GM15510 (cell line): ENCODE measurements around the gene PDE11A.

ENCODE experiments used
- POLR2A ChIP-seq: IDR thresholded peaks from 3 replicates; pipeline ENCODE4 v1.6.1; 2011; ENCODE audit warnings: borderline replicate concordance; ENCODE audit not compliant: insufficient read length; ENCODE audit errors: extremely low read depth

The PDE11A gene

GRCh38 chr2:177914247-177914646 lies 158.3 kb downstream of the PDE11A start:
- no peak for TF ChIP-seq POLR2A

DNA sequence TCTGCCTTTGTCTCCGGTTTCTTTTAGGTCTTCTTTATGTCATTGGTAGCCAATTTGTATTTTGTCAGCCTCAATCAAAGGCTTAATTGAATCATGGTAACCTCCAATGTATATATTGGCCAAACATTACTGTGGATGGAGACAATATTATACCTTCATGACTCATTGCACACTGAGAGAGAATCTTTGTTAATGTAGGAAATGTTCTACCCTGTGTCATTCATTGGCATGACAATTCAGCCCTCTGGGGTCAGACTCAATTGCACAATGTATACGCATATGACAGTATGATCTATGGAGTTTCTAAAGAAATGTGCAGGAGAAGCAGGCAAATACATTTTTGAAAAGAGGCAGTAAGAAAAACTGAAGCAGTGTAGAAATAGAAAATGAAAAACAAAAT lies 162.6 kb downstream of the PDE11A start:
- TF ChIP-seq POLR2A = no peak

DNA sequence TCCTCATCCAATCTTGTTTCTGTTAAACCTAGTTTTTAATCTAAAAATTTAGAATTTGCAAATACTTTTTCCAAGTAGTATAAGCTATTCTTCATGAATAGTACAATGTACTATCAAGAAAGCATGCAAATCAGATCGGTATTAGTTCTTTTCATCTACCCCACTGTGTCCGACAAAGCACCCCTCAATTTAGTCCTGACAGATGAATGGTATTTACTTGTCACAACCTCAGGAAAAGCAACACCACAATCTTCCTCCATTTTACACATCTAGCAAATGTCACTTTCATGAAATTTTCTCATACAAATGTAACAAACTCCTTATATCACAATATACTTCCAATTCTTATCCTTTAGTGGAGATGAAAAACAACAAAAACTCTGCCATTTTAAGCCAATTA lies 163.8 kb downstream of the PDE11A start:
- TF ChIP-seq POLR2A = no peak

GRCh38 chr2:177908182-177908581 lies 164.4 kb downstream of the PDE11A start:
- no peak for TF ChIP-seq POLR2A

DNA sequence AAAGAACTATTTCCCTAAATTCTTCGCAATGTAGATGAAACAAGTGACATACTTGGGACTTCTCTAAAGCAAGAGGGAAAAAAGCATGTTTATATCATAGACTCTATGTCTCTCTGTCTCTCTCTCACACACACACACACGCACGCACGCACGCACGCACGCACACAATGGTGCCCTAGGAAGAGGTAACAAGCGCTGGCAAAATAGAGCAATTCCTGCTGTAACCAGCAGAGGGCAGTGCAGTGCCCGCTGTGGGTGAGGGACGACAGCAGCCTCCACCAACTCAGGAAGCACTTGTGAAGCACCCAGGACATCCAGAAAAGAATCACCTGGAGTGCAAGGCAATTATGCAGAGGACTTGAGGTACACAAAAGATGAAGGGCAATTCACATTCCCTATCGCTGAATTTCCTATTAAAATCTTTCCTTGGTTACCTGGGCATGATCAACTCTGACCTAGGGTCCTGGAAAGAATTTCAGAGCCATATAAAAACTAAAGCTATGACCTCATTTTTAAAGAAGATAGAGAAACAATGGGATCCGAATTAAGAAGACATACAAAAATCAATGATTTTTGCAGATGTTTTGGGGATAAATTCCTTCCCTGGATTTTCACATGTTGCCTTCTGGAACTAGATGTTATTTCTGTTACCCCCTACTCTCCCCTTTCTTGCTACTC lies 166.4 kb downstream of the PDE11A start:
- no peak for TF ChIP-seq POLR2A

- no peak for TF ChIP-seq POLR2A
Observed at GRCh38 chr2:177905640-177906039, 166.9 kb downstream of the PDE11A start.

DNA sequence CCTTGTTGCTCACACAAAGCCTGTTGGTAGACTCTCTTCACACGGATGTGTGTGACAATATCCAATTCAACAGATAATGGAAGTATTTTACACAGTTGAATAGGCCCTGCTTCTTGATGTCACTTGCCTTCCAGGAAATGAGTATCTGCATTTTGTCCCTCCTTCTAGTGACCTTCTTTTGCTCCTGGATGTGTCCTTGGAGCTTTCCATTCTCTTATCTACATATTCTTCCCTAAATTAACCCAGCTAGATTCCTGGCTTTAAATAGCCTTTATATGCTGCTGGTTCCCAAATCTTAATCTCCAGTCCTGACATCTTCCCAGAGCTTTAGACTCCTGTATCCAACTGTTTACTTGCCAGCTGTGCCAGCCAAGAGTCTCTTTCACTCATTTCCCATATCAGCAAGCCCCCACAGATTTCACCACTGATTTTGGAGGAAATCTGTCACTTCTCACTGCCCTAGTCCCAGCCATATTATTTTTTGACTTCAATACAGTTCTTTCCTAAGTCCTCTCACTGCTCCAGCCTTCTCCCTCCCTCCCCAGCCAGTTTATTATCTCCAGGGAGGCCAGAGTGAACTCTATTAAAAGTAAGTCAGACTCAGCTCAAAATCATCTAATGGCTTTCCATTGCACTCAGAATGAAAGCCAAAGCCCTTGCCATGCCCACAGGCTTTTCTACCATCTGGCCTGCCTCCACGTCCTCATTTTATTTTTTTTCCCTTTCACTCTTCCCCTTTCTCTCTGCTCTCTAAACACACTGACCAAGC lies 170.0 kb downstream of the PDE11A start:
- TF ChIP-seq POLR2A = no peak

- TF ChIP-seq POLR2A = no peak
Observed at GRCh38 chr2:177900082-177900481, 172.5 kb downstream of the PDE11A start.

DNA sequence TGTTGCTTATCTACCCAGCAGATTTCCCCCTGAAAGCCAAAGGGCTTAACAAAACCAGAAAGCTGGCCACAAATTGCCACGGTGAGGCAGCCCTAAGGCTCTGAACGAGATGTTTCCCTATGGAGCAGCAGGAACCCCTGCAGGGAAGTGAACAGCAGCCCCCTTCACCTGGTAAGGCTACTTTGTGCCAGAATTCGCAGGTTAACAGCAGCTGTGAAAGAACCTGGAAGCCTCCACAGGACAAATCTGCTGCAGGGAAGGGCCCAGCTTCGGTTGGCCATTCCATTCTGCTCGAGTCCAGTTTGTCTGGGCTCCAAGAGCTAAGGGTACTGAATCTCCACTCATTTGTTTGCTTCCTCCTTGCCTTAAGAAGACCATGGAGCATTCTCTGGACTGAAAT lies 175.3 kb downstream of the PDE11A start:
- no peak for TF ChIP-seq POLR2A

- no peak for TF ChIP-seq POLR2A
Observed at GRCh38 chr2:177896587-177896986, 176.0 kb downstream of the PDE11A start.

DNA sequence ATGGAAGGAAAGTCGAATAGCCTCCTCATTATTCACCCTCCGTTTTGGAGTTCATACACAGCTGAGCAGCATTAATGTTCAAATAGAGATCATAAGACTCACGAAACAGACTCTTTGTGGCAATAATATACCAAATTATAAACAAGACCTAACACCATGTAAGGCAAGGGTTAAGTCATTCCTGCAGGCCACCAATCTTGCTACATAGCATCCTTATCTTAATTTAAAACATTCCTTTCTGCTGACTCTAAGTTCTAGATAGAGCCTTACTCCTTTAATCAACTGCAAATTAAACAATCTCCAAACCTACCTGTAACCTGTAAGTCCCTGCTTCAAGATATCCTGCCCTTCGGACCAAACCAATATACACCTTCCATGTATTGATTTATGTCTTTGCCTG lies 178.0 kb downstream of the PDE11A start:
- TF ChIP-seq POLR2A = no peak

DNA sequence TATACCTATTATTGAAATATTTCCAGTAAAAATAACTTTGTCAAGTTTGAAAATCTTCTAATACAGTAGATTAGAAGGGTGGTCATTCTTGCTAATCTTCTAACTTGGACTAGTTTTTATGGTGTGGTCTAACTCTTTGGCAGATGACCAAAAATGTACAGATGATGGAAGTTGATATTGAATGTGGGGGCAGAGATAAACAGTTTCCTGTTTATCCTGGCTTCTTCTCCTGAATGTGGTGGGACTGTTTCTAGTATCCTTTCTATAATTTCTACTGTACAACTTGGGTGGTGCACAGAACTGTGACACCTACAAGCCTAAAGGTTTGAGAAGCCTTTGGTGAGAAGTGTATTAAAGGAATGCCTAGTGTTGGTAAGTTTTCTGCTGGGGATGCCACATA lies 178.7 kb downstream of the PDE11A start:
- no peak for TF ChIP-seq POLR2A

DNA sequence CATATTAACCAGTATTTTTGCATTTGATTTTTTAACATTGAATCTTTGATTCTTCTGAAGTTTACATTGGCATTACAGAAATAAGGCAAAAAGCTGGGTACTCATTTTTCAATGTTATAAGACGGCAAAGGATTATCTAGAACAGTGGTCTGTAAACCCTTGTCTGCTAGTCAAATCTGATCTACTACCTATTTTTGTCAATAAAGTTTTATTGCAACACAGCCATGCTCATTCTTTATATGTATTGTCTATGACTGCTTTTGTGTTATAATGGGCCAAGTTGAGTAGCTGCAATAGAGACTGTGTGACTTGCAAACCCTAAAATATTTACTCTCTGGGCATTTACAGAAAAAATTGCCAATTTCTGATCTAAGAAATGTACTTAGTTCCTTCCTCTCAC lies 181.0 kb downstream of the PDE11A start:
- no peak for TF ChIP-seq POLR2A

GRCh38 chr2:177889818-177890460 lies 182.6 kb downstream of the PDE11A start:
- no peak for TF ChIP-seq POLR2A

GRCh38 chr2:177888581-177888980 lies 184.0 kb downstream of the PDE11A start:
- no peak for TF ChIP-seq POLR2A

DNA sequence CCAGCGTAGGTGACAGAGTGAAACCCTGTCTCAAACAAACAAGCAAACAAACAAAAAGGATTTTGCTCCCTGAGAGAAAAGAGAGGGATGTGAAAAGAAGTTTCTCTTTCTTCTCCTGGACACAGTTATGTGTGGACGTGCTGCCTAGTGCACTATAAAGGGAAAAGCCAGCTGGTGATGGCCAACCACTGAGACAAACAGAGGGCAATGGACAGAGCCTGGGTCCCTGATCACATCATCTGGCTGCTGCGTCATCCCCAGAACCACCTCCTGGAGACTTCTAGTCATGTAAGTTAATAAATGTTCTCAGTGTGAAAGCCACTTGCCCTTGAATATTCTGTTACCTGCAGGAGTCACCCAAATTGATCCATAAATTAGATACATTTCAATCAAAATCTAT lies 184.9 kb downstream of the PDE11A start:
- TF ChIP-seq POLR2A = no peak

DNA sequence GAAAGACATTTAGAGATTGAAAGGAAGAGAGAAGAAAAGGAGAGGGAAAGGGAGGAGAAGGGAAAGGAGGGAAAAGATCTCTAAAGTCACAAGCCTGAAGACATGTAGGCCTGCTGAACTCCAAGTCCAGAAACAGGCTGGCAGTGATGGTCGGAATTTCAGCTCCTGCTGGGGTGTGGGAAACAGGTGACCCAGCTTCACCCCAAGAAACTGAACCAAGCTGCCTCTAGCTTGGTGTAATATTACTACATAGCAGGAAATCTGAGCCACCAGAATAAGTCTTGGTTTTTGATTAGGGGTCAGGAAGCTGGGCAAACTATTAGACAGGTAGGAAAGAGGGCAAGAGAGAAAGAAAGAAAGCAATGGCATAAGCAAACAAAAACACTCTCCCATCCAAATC lies 185.8 kb downstream of the PDE11A start:
- TF ChIP-seq POLR2A = no peak
